ENCODE data around the gene MTMR2.
A peak's percentile ranks its signal among the peaks of the same experiment; 100 is the strongest.

DNA sequence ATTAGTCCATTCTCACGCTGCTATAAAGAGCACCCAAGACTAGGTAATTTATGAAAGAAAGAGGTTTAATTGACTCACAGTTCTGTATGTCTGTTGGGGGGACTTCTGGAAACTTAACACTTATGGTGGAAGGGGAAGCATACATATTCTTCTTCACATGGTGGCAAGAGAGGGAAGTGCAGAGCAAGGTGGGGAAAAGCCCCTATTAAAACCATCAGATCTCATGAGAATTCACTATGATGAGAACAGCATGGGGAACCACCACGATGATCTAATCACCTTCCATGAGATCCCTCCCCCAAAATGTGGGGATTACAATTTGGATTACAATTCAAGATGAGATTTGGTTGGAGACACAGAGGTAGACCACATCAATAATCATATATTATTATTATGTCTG lies 107.9 kb downstream of the MTMR2 start:
- TF ChIP-seq PAX5 (IDR thresholded peaks at IDR 0.05; ENCODE audit: insufficient read depth, low read length, severe bottlenecking) (no peak), POLR2AphosphoS5 (IDR thresholded peaks at IDR 0.05; ENCODE audit: low read depth, low read length) (no peak), SPI1 (IDR thresholded peaks at IDR 0.05; ENCODE audit: low read depth, low read length) (peak; percentile 36; the same call in 1 of the 2 replicates), POLR2A (IDR thresholded peaks at IDR 0.05; ENCODE audit: low read depth, low read length) (no peak), TAF1 (IDR thresholded peaks at IDR 0.05; ENCODE audit: low read depth, low read length) (no peak), POU2F2 (IDR thresholded peaks at IDR 0.05; ENCODE audit: low read depth, low read length) (no peak)
